Fibroblast of peridontal ligament (primary cell): ENCODE data around the gene ANO6.
"Not testable (repeated sequence)": the region's sequence is repeated elsewhere in the genome, so short reads cannot be mapped to it uniquely, and the experiment has no call there.

Source experiments
- DNase-seq: peaks from one replicate; pipeline ENCODE4 v3.0.0-alpha.2; 2010; ENCODE audit errors: extremely low read depth

The ANO6 gene

GRCh38 chr12:45342848-45343247 lies 127.0 kb downstream of the ANO6 start:
- no peak for DNase-seq

DNA sequence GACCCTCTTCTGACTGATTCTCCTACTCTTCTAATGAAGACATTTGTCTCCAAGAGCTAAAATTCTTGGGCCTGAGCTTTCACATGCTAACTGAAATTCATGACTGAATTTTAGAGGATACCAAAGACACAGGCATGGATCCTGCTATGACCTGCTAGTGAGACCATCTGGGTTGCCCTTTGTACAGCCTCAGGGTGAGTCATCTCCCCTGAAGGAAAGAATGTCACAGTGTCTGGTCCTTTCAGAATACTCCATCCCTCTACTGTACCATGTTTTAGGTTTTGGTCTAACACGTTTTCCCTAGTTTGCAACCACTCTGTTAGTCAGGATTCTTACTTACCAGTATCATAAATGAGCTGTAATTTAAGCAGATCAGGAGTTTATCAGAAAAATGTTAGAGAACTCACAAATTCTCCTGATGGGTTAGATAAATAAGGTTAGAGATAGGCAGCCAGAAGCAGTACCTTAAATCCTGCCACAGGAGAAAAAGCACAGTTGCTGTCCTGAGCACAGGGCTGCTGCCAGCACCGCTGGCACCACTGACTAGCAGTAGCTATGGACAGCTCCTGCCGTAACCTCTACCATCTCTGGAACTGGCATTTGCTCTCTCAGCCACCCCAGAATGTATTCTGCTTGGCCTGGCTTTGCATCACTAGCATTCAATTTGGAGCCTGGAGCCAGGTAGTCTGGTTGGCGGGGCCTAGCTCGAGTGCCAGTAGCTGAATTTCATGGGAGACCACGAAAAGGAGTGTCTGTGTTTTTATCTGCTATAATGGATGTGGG lies 127.6 kb downstream of the ANO6 start:
- DNase-seq = peak; percentile 25

DNA sequence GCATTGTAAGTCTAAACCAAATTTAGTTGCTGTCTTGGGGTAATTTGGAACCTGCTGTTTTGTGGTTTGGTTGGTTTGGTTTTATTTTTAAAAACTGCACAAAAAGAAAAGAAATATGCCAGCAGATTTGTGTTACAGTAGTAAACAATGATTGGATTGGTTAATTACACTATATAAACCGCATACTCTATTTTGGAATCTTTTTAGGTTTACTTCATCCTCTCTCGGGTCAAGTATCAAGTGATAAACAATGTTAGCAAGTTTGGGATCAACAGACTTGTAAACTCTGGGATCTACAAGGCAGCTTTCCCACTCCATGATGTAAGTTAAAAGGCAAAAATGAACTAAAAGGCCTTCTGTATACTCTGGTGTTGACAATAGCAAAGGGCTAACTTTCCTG lies 132.4 kb downstream of the ANO6 start:
- DNase-seq = peak; percentile 86

DNA sequence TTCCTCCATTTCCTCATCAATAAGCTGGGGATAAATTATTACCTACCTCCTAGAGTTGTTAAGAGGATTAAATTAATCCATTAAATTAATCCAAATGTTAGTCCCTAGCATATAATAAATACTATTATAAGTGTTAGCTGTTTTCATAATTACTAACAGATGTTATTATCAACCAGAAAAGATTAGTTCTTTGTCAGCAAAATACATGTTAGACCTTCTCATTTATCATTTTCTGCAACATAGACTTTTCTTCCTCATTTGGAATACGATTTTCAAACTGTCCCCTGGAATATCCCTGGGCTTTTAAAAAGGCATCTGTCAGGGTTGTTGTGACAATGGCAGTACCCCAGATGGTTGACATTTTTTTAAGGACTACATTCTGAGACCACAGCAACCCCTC lies 133.1 kb downstream of the ANO6 start:
- no peak for DNase-seq

DNA sequence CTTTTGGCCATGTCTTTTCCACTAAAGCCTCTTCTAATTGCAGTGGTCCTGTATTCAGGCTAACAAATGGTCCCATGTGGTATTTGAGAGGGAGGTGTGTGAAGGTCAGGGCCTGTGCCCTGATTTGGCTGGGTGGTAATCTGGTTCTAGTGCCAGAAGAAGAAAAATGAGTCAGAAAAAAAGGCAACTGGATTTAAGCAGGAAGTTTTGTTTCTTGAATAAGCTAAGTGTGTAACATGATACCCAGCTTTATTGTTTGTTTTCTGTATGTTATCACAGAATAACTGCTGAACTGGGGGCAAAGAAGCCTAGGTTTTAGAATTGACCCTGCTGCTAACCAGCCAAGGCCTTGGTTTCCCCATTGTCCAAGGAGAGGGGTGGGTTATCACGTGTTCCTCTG lies 134.0 kb downstream of the ANO6 start:
- DNase-seq = peak; percentile 48

- DNase-seq = peak; percentile 31
These were observed 135.0 kb downstream of the ANO6 start for GRCh38 chr12:45350861-45351260.

GRCh38 chr12:45351921-45352670 lies 136.2 kb downstream of the ANO6 start:
- no peak for DNase-seq

DNA sequence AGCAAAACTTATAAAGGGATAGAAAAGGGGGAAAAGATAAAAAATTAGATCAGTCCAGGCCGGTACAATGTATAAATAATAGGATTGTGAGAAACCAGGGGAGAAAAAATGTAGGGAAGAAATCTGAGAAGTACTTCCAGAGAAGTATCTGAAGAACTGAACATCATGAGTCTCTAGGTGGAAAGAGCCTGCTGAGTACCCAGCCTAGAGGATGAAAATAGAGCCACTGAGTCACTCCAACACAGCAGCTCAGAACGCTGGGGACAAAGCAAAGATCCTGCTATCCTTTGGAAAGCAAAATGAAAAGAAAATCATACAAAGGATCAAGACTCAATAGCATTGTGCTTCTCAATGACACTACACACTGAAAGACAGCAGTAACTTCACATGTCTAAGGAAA lies 138.0 kb downstream of the ANO6 start:
- no peak for DNase-seq

GRCh38 chr12:45354399-45354798 lies 138.5 kb downstream of the ANO6 start:
- DNase-seq = no peak

- DNase-seq = no peak
These were observed 139.8 kb downstream of the ANO6 start for GRCh38 chr12:45355730-45356129.

- no peak for DNase-seq
These were observed 141.1 kb downstream of the ANO6 start for GRCh38 chr12:45356822-45357538.

- DNase-seq = peak; percentile 64
These were observed 141.9 kb downstream of the ANO6 start for GRCh38 chr12:45357539-45358417.

- DNase-seq = no peak
These were observed 146.4 kb downstream of the ANO6 start for GRCh38 chr12:45362291-45362690.

GRCh38 chr12:45363903-45364302 lies 148.0 kb downstream of the ANO6 start:
- no peak for DNase-seq

GRCh38 chr12:45368841-45369489 lies 153.1 kb downstream of the ANO6 start:
- DNase-seq = peak; percentile 75

DNA sequence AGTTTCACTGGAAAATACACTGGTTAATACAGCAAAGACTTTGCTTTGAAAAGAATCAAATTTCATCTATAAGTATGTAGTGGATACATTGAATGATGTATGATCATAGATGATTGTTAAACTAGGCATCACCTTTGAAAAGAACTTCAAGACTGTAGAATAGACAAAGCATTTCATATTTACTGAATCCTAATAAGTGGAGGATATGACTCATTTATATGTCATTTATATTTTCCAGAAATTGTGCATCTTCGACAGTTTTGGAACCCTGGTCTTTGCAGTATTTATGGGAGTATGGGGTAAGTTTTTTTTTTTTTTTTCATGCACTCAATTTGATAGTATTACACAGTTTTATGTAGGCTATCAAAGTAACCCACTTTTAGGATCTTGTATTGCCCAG lies 161.9 kb downstream of the ANO6 start:
- DNase-seq = no peak

DNA sequence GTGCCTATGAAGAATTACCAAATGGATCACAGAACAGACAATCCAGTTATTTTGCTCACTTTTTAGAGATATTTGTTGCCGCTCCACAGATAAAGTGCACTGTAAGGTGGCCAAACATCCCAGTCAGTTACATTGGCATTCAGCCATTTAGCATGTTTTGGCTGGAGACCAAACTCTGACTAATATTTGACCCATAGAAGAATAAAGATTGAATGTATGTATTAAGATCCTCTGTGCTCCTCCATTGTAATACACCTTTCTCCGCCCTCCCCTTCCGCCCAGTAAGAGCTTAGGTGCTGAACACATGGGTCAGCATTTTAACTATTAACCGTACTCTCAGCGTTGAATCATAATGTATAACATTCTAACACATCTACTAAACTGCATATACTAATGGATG lies 163.4 kb downstream of the ANO6 start:
- peak; percentile 9 for DNase-seq

DNA sequence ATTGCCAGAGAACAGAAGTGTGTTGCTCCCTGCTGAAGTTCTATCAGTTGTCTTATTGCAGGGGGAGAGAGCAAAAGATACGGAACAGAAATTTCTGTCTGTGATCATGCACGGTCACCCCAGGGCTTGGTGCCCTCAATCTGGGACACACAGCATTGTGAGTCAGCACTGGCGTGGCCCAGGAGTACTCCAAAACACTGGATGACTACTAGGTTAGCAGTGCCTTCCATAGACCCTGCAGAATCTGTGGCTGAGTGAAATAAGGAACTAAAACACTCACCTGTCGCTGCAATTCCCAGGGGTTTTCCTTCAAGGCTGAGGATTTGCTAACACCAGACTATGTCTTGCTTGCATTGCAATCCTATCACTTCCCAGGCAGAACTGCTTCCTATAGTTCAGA lies 165.5 kb downstream of the ANO6 start:
- no peak for DNase-seq

DNA sequence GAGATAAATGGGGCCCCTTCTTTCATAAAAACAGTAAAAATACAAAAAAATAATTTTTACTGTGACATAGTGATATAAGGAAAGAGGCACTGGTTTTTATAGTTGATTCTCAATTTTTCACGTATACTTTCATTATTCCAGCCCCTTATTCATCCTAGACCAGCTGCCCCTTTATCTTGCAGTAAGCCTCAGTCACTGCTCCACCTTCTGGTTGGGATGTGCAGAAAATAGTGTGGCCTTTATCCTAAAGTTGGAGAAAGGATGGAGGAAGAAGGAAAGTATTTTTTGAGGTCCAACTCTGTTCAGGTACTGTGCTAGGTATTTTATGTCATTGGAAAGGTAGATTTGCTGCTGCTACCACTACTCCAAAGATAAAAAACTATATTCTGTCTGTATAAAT lies 172.7 kb downstream of the ANO6 start:
- peak; percentile 77 for DNase-seq

GRCh38 chr12:45389426-45389825 lies 173.5 kb downstream of the ANO6 start:
- no peak for DNase-seq

GRCh38 chr12:45397499-45397898 lies 181.6 kb downstream of the ANO6 start:
- DNase-seq = not testable (repeated sequence)
